SK-N-SH (cell line): ENCODE results near the gene S100A4.
A peak's percentile ranks its signal among the peaks of the same experiment; 100 is the strongest.

Experiments used
- CTCF ChIP-seq: fragments of 200-600 bp; sonication (generic); IDR thresholded peaks from 2 replicates; pipeline ENCODE4 v1.6.1; 2017; ENCODE audit warnings: antibody characterized with exemption, mild to moderate bottlenecking, moderate library complexity
- GABPA ChIP-seq: IDR thresholded peaks from 2 replicates; pipeline ENCODE4 v1.4.0; 2012; ENCODE audit warnings: low read depth, mild to moderate bottlenecking
- JUND ChIP-seq: IDR thresholded peaks from 2 replicates; pipeline ENCODE4 v1.4.0; 2012
- ZBTB33 ChIP-seq: IDR thresholded peaks from 2 replicates; pipeline ENCODE4 v1.4.0; 2012; ENCODE audit warnings: low read depth, borderline replicate concordance

- TF ChIP-seq ZBTB33 (no peak), CTCF (no peak), GABPA (no peak), JUND (peak; percentile 71)
Observed at GRCh38 chr1:153565529-153566374, 20.1 kb upstream of the S100A4 start, which contains the start of gene S100A2.
